ENCODE results near the gene KRTAP10-11. TPM values are rescaled to one million over a fixed set of nuclear protein-coding genes. Genes with fewer than 3 reads are reported as not detected.
"Not testable (repeated sequence)": the region's sequence is repeated elsewhere in the genome, so short reads cannot be mapped to it uniquely, and the experiment has no call there.

The KRTAP10-11 gene, protein sequence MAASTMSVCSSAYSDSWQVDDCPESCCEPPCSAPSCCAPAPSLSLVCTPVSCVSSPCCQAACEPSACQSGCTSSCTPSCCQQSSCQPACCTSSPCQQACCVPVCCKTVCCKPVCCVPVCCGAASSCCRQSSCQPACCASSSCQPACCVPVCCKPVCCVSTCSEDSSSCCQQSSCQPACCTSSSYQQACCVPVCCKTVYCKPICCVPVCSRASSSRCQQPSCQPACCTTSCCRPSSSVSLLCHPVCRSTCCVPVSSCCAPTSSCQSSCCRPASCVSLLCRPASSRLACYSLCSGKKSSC
- total RNA-seq, result not detected in 2 replicates

DNA sequence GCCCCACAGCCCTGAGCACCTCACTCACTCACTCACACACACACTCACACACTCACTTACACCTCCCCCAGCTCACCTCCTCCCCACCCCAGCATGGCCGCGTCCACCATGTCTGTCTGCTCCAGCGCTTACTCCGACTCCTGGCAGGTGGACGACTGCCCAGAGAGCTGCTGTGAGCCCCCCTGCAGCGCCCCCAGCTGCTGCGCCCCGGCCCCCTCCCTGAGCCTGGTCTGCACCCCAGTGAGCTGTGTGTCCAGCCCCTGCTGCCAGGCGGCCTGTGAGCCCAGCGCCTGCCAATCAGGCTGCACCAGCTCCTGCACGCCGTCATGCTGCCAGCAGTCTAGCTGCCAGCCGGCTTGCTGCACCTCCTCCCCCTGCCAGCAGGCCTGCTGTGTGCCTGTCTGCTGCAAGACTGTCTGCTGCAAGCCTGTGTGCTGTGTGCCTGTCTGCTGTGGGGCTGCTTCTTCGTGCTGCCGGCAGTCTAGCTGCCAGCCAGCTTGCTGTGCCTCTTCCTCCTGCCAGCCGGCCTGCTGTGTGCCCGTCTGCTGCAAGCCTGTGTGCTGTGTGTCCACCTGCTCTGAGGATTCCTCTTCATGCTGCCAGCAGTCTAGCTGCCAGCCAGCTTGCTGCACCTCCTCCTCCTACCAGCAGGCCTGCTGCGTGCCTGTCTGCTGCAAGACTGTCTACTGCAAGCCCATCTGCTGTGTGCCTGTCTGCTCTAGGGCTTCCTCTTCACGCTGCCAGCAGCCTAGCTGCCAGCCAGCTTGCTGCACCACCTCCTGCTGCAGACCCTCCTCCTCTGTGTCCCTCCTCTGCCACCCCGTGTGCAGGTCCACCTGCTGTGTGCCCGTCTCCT is at the start of gene KRTAP10-11:
Gene KRTAP10-11 (plus strand): TSS at position 49 of the 856 bp plus-strand sequence. CDS start 45 bp downstream, at position 94.
- not testable (repeated sequence) for DNase-seq (ENCODE audit: low read depth); H3K27me3 ChIP-seq (ENCODE audit: control insufficient read depth, insufficient read depth, low read length); H3K4me3 ChIP-seq (ENCODE audit: low read depth, low read length); FAIRE-seq; H3K36me3 ChIP-seq (ENCODE audit: control insufficient read depth, insufficient read depth, low read length)

DNA sequence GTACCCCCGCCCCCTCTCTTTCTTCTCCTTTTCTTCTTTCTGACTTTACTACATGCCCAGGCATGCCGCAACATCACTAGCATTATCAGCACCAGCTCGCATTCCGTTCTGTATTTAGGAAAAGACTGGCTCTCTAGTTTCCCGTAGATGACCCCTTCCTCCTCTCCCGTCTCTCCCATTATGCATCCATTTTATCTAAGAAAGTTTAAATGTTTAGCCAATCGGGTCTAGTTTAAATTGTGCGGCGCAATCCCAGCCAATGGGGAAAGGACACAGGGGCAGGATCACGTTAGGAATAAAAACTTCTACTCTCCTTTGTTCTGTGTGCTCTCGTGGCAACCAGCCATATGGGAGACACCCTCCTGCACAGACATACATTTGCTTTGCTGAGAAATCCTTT is 48.2 kb upstream of the KRTAP10-11 start:
- no peaks in the 10 kb centered on the region for H3K36me3 ChIP-seq (ENCODE audit: control insufficient read depth, insufficient read depth, low read length)
- FAIRE-seq (no peak), DNase-seq (ENCODE audit: low read depth) (no peak)
- H3K27me3 ChIP-seq (ENCODE audit: control insufficient read depth, insufficient read depth, low read length), result no peaks in the 10 kb centered on the region
- TF ChIP-seq, protein P1, sequence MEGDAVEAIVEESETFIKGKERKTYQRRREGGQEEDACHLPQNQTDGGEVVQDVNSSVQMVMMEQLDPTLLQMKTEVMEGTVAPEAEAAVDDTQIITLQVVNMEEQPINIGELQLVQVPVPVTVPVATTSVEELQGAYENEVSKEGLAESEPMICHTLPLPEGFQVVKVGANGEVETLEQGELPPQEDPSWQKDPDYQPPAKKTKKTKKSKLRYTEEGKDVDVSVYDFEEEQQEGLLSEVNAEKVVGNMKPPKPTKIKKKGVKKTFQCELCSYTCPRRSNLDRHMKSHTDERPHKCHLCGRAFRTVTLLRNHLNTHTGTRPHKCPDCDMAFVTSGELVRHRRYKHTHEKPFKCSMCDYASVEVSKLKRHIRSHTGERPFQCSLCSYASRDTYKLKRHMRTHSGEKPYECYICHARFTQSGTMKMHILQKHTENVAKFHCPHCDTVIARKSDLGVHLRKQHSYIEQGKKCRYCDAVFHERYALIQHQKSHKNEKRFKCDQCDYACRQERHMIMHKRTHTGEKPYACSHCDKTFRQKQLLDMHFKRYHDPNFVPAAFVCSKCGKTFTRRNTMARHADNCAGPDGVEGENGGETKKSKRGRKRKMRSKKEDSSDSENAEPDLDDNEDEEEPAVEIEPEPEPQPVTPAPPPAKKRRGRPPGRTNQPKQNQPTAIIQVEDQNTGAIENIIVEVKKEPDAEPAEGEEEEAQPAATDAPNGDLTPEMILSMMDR (IDR thresholded peaks at IDR 0.05; ENCODE audit: insufficient read depth, low read length, severe bottlenecking), result no peak
- no peak overlapping the region for H3K4me3 ChIP-seq (ENCODE audit: low read depth, low read length)

DNA sequence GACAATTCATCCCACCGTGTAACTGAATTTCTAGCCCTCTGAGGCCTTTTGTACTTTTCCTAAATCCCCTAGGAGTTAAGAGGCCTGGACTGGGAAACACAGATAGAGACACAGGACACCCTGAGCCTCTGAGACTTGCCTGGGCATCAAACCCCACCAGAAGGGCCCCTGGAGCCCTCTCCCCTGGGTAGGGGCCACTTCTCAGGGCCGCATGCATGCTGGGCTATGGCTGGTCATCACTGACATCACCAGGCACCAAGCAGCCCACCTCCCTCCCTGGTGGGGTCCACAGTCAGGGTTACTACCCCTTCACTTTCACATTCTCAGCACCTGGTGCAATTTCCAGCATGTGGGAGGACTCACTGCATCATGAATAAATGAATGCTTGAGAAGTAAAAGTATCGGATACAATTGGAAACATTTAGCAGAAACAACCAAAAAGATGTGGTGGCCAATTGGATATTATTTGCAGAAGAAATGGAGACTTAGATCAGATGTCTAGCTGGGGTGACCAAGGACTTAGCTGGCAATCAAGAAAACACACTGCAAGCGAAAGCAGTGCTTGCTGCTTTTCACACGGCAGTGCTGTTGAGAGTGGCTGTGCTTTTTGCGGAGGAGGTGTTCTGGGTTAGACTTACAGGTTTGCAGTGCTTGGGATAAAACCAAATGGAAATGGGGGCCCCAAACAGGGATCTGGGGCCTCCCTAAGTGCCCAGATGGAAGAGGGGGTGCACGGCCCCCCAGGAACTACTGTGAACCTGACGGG is 46.8 kb upstream of the KRTAP10-11 start:
- no peak for DNase-seq (ENCODE audit: low read depth)
- FAIRE-seq, result no peak
- Histone ChIP-seq H3K4me3 (ENCODE audit: low read depth, low read length) (no peak overlapping the region), H3K36me3 (ENCODE audit: control insufficient read depth, insufficient read depth, low read length) (no peaks in the 10 kb centered on the region), H3K27me3 (ENCODE audit: control insufficient read depth, insufficient read depth, low read length) (no peaks in the 10 kb centered on the region)
- TF ChIP-seq, protein P1 (IDR thresholded peaks at IDR 0.05; ENCODE audit: insufficient read depth, low read length, severe bottlenecking), result no peak

DNA sequence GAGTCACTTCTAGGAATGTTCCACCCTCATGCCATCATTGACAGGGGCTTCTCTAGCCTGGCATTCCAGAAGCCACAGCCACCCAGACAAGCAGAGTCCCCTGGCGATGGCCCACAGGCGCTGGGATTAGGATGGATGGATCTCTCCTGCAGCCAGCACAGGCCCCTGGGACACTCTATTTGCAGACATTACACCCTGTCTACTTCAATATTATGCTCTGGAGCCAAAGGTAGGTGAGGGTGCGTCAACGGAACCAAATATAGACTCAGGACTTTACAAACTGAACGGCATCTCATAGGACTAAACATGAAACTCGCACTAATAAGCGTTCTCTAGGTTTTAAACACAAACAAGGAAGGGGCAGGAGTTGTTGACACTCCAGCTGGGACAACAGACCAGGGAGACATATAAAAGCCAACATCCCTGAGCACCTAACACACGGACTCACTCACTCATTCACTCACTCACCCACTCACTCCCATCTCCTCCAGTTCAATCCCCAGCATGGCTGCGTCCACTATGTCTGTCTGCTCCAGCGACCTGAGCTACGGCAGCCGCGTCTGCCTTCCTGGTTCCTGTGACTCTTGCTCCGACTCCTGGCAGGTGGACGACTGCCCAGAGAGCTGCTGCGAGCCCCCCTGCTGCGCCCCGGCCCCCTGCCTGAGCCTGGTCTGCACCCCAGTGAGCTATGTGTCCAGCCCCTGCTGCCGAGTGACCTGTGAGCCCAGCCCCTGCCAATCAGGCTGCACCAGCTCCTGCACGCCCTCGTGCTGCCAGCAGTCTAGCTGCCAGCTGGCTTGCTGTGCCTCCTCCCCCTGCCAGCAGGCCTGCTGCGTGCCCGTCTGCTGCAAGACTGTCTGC is 45.9 kb upstream of the KRTAP10-11 start, which contains the start of gene KRTAP10-7:
Gene KRTAP10-7 (plus strand): TSS at position 480 of the 861 bp plus-strand sequence. CDS start 25 bp downstream, at position 505.
- not testable (repeated sequence) for H3K36me3 ChIP-seq (ENCODE audit: control insufficient read depth, insufficient read depth, low read length); H3K4me3 ChIP-seq (ENCODE audit: low read depth, low read length); H3K27me3 ChIP-seq (ENCODE audit: control insufficient read depth, insufficient read depth, low read length); FAIRE-seq; DNase-seq (ENCODE audit: low read depth)

DNA sequence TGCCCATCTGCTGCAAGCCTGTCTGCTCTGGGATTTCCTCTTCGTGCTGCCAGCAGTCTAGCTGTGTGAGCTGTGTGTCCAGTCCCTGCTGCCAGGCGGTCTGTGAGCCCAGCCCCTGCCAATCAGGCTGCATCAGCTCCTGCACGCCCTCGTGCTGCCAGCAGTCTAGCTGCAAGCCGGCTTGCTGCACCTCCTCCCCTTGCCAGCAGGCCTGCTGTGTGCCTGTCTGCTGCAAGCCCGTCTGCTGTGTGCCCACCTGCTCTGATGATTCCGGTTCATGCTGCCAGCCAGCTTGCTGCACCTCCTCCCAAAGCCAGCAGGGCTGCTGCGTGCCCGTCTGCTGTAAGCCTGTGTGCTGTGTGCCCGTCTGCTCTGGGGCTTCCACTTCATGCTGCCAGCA is 45.1 kb upstream of the KRTAP10-11 start:
- H3K27me3 ChIP-seq (ENCODE audit: control insufficient read depth, insufficient read depth, low read length); H3K4me3 ChIP-seq (ENCODE audit: low read depth, low read length); H3K36me3 ChIP-seq (ENCODE audit: control insufficient read depth, insufficient read depth, low read length); DNase-seq (ENCODE audit: low read depth); FAIRE-seq: not testable (repeated sequence)

DNA sequence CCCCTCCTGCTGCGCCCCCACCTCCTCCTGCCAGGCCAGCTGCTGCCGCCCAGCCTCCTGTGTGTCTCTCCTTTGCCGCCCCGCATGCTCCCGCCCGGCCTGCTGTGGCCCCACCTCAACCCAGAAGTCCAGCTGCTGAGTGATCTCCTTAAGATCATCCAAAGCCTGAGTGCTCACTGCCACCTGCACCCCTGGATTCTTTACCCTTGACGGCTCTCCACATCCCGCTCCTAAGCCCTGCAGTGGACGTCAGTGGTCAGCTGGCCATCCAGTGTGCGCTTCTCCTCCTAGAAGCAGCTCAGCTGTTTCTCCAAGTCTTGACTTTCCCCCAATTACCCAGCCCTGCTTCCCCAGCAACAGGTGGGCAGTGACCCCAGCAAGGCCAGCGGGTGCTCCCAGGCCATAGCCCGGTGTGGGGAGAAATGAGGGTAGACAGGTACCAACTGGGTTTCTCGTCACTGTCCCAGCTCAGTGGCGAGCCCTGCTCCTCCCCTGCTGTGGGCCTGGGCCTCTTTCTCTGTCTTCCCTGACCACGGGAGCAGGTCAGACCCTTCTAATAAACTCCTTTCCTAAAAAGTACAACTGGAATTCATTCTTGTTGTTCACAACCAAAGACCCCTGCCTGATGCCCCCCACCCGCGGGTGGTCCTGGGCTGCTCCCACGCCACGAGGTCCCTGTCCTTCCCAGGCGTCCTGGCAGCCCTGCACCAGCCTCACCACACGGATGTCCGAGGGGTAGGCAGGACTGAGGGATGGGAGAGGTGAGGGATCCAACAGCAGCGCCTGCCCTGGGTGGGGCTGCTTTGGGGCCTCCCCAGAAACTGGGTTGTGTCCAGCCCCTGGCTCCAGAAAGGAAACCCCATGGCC is 44.4 kb upstream of the KRTAP10-11 start:
- Histone ChIP-seq H3K27me3 (ENCODE audit: control insufficient read depth, insufficient read depth, low read length) (no peaks in the 10 kb centered on the region), H3K36me3 (ENCODE audit: control insufficient read depth, insufficient read depth, low read length) (no peaks in the 10 kb centered on the region), H3K4me3 (ENCODE audit: low read depth, low read length) (no peak overlapping the region)
- no peak for FAIRE-seq
- no peak for DNase-seq (ENCODE audit: low read depth)
- TF ChIP-seq, protein P1 (IDR thresholded peaks at IDR 0.05; ENCODE audit: insufficient read depth, low read length, severe bottlenecking), result no peak
